ENCODE measurements around the gene TNFRSF21.

The TNFRSF21 gene

GRCh38 chr6:47206626-47207025, 103.1 kb downstream of the TNFRSF21 start:
- DNase-seq: no peak

- no peak for DNase-seq
Measured at GRCh38 chr6:47203938-47204611, 105.6 kb downstream of the TNFRSF21 start.

- DNase-seq: no peak
Measured at GRCh38 chr6:47203266-47203937, 106.3 kb downstream of the TNFRSF21 start.

- no peak for DNase-seq
Measured at GRCh38 chr6:47202644-47203205, 107.0 kb downstream of the TNFRSF21 start.

GRCh38 chr6:47200536-47201334, 109.0 kb downstream of the TNFRSF21 start:
- no peak for DNase-seq

GRCh38 chr6:47197682-47198640, 111.7 kb downstream of the TNFRSF21 start:
- DNase-seq: no peak

- no peak for DNase-seq
Measured at GRCh38 chr6:47196113-47196512, 113.6 kb downstream of the TNFRSF21 start.

- DNase-seq: no peak
Measured at GRCh38 chr6:47195011-47195650, 114.6 kb downstream of the TNFRSF21 start.

- no peak for DNase-seq
Measured at GRCh38 chr6:47188588-47189021, 121.1 kb downstream of the TNFRSF21 start.

GRCh38 chr6:47187893-47188587, 121.7 kb downstream of the TNFRSF21 start:
- DNase-seq: no peak

- no peak for DNase-seq
Measured at GRCh38 chr6:47187113-47187512, 122.6 kb downstream of the TNFRSF21 start.

- no peak for DNase-seq
Measured at GRCh38 chr6:47182291-47182957, 127.3 kb downstream of the TNFRSF21 start.

GRCh38 chr6:47181681-47182080, 128.0 kb downstream of the TNFRSF21 start:
- no peak for DNase-seq

All from NCI-H1417 (cell line).